Posterior vena cava (tissue), 2 donors: Measurements from ENCODE around the gene CHCHD4. TPM values are rescaled to one million over a fixed set of nuclear protein-coding genes. Genes with fewer than 3 reads are reported as not detected.

Experiments
- DNase-seq: peaks from one replicate; pipeline ENCODE4 v3.0.0-alpha.2; 2020; ENCODE audit warnings: low spot score
- intact Hi-C, 2 donors: fragments of 100-400 bp; cut with DNase I; formaldehyde crosslinking; loops; one replicate each; pipeline versions ENCODE4 v1.14.1 to v1.14.2; 2022 to 2023
- total RNA-seq, 2 donors: library from RNA; stranded (reverse); fragmentation: NEBNext Ultra II Directional; extraction: Animal tissue kit (Norgen Biotek cat#: 25700); gene quantifications; one replicate each; pipeline ENCODE4 v1.2.1, GENCODE V29; 2021
- donor health status: DM: yes; HTN: yes; CAD: no.
- donor health status: DM: yes; HTN: yes; CAD: no.

Gene CHCHD4
- total RNA-seq, 2 donors from 2014 or later = 7.9 TPM

DNA sequence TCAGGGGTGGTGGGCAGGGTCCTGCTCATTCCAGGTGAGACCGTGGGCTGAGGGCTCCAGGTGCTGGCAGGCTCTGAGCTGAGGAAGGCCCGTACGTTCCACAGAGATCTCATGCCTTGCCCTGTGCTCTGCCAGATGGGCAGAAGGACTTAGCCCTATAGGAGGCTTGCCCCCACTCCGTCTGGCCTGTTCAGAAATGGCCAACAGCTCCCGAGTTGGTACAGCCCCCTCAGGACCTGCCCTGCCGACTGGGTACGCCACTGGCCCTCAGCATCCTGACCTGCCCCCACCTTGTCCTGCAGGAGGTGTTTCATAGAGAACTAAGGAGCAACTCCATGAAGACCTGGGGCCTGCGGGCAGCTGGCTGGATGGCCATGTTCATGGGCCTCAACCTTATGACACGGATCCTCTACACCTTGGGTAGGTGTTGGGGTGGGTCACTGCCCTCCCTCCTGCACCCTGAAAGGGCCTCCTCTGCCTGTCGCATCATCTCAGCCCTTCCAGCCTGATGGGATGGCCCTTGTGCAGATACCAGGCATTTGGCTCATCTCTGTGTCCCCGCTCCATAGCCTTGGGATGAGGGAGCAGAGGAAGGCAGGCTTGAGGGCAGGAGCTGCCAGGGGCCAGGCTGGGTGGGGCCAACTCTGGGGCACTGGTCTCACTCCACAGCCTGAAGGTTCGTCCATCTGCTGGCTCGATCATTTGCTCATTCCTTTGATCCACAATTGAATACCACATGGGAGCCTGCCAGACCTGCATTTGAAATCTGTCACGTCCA, 14.4 kb upstream of the CHCHD4 start:
- DNase-seq = no peak

DNA sequence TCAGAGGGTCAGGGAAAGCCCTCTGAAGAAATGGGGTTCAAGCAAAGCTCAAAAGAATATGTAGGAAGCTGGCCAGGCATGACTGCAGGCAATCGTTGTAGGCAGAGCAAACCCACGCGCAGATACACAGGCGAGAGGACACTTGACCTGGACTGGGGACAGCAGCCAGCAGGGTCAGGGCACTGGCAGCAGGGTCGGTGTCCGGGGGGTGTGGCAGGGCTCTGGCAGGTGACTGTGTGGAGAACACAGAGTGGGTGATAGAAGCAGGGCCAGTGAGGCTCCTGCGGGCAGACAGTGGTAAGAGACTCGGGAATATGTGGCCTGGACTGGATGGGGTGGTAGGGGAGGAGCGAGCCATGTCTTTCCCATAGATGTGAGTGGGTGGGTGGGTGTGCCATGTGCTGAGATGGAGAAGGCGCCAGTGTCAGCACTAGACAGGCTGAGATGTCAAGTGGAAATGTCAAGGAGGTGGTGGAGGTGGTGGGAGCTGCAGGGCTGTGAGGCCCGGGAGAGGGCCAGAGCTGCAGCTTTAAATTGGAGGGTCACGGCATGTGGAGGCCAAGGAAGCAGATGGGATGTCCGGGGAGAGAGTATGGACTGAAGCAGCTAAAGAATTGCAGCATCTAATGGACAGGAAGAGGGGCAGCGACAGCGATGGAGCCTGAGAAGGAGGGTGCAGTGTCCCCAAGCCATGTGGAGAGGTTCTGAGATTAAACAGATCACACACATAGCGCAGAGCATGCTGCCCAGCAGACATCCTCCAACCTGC, 13.6 kb upstream of the CHCHD4 start:
- DNase-seq = no peak

More for the DNA sequence above, 14.4 kb upstream of the CHCHD4 start:
- intact Hi-C loops = no loop called here

DNA sequence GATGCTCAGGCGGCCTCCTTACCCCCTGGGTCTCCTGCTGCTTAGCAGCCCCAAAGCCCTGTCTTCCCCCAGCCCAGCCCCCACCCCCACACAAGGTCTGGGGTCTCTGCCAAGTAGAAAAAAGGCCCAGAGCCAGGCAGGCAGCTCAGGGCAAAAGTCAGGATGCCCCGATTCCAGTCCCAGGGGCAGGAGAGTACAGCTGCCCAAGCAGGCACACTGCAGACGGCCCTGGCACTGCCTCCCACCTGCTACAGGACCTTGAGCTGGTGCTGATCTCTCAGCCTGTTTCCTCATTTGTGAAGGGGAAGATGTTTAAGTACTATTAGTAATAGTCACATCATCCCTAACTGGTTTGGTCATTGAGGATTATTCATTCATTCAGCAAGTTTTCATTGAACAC, 12.8 kb upstream of the CHCHD4 start:
- intact Hi-C loops = no loop called here
- DNase-seq = no peak

More for the DNA sequence above, 13.6 kb upstream of the CHCHD4 start:
- intact Hi-C loops = no loop called here

DNA sequence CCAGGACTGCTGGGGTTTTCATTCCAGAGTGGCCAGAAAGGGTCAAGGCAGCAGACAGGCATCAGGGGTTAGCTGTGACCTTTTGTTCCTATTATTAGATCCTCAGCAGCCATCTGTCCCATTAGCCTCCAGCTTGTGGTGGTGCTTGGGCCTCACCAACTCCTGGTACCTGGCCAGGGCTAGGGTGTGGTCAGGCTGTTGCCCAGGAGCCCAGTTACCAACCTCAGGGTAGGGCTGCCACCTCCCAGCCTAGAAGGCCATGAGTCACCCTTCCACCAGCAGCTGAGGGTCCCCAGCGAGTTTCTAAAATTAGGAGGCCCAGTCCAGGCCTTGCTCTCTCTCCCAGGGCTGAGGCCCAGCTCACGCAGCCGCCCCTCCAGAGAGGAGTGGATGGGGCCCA, 12.3 kb upstream of the CHCHD4 start:
- intact Hi-C loops = no loop called here
- no peak for DNase-seq

DNA sequence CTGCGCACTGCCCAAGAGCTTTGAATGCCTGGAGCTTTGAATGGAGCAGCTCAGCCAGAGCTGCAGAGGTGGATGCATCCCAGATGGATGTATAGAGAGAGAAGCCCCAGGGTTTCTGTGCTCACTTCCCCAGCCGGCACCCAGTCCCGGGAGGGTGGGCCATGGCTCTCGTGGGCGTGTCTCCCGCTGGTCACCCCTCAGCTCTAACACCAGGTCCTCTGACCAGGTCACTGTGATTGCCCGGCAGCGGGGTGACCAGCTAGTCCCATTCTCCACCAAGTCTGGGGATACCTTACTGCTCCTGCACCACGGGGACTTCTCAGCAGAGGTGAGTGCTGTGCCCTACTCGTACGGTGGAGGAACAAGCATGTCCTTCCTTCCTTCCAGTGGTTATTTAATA, 10.9 kb upstream of the CHCHD4 start:
- intact Hi-C loops = no loop called here
- DNase-seq = no peak

DNA sequence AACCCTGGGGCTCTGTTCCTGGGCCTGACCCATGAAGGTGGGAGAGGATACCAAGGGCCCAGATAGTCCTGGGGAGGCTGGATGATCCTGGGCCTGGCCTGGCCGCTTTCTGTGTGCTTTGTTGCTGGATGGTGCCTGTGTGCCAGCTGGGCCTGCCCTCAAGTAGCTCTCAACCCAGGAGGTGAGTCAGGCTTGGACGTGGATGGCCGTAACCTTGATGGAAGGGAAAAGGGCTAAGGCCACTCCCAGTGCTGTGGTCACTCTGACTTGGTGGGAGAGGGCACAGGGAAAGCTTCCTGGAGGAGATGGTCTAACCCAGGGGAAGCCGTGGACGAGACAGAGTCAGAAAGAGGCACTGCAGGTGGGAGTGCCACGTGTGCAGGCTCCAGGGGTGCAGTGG, 9.6 kb upstream of the CHCHD4 start:
- no peak for DNase-seq
- intact Hi-C loops = no loop called here

DNA sequence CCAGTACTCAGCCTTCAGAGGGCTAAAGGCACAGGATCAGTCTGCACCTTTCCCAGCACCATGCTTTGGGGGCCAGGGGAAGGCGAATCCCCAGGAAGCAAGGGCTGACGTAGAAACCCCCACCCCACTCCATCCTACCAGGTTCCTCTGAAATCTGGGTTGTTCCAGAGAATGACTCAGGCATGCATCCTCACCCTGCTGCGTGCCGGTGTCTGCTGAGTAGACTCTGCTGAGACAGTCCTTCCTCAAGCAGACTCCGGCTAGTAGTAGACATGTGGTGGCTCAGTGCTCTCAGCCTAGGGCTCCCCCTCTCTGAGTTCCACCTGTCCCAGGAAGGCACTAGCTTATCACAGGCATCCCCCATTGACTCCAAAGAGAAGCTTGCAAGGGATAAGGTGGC, 9.2 kb upstream of the CHCHD4 start:
- intact Hi-C loops = no loop called here

DNA sequence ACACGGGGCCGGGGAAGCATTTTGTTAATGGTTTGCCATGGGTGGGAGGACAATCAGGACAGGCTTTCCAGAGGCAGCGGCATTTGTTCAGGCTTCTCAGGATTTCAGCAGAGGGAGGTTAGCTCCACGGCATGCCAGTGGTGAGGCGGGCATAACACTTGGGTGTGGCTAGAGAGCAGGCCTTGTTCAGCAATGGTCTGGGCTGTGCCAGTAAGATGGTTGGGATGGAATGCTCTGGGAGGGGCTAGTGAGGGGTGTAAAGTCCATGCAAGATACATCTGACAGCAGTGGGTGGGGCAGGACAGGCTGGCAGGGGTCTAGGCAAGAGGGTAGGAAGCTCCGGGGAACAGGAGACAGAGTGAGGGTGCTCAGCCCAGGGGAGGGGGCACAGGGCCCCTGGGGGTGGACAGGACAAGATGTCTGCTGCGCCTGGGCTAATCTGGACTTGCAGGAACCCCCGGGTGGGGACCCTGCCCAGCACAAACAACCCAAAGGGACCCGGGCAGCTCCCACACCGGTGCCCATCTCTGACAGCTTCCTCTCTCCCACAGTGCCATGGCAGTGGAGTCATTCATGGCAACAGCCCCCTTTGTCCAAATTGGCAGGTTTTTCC, 8.6 kb upstream of the CHCHD4 start:
- DNase-seq = no peak
- intact Hi-C loops = no loop called here

More for the DNA sequence above, 9.2 kb upstream of the CHCHD4 start:
- DNase-seq = no peak

DNA sequence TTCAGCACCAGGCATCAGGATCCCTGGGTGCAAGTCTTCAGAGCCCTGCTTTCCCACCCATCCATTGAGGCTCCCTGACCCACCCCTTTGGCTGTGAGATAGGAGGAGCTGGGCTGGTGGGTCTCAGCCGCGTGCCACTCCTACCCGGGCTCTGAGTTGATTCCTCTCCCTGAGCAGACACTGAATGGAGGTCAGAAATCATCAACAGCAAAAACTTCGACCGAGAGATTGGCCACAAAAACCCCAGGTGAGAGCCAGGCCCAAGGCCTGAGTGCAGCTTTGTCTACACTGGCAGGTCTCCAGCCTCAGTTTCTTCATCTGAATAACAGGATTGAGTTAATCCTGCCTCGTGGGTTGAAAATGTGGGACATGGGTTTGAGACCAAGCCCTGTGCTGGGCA, 8.0 kb upstream of the CHCHD4 start:
- intact Hi-C loops = no loop called here
- no peak for DNase-seq

DNA sequence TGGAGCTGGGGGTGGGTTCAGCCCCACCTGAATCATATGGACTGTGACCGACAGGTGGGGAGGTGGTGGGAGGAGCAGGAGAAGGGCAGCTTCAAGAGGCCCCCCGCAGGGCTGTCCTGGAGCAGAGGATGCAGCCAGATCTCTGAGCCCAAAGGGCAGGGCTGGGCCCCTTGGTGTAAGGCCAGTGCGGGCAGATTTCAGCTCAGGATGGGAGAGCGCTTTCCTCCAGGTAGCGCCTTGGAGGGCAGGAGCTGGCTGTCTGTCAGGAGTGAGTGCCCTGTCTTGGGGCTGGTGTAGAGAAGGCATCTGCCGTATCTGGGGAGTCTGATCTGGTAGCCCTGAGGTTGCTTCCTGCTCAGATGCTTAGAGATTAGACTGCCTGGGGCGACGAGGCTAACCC, 7.5 kb upstream of the CHCHD4 start:
- intact Hi-C loops = no loop called here
- no peak for DNase-seq

DNA sequence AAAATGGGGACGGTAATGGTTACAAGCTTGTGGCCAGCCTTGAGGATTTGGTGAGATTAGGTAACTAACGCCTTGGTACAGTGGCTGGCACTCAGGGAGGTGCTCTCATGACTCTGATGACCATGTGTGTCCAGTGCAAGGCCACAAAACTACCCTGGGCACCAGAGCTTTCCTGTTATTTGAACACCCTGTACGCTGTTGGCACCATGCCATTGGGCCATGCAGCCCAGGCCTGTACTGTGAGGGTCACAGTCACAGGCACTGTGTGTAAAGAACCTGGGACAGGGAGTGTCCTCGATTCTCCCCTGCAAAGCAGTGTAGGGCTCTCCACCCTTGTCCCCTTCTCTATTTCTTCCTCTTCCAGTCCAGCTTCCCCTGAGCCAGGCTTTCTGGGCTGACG, 6.5 kb upstream of the CHCHD4 start:
- intact Hi-C loops = no loop called here
- DNase-seq = no peak

DNA sequence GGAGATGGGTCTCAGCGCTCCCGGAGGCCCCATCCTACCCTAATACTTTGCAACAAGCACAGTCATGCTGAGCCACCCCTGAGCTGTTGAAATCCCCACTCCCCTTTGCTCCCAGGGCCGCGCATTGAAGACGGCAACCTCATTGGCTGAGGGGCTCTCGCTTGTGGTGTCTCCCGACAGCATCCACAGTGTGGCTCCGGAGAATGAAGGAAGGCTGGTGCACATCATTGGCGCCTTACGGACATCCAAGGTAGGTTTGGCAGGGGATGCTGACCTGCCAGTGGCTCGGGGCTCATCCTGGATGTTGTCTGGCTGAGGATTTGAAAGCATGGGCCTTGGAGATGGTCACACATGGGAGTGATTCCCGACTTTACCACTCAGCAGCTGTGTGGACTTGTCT, 6.0 kb upstream of the CHCHD4 start:
- intact Hi-C loops = no loop called here
- DNase-seq = no peak

DNA sequence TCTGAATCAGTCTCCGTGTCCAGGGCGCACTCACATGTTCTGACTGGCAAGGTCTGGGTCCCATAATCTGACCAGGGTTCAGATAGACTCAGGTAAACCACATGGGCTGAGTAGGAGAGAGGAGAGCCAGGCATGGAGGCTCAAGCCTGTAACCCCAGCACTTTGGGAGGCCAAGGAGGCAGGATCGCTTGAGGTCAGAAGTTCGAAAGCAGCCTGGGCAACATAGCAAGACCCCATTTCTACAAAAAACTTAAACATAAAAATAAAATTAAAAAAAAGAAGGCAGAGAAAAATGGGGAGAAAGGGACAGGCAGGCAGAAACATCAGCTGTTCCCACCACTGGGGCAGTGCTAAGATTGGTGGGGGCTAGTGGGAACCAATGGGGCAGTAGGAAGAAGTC, 5.6 kb upstream of the CHCHD4 start:
- intact Hi-C loops = no loop called here

DNA sequence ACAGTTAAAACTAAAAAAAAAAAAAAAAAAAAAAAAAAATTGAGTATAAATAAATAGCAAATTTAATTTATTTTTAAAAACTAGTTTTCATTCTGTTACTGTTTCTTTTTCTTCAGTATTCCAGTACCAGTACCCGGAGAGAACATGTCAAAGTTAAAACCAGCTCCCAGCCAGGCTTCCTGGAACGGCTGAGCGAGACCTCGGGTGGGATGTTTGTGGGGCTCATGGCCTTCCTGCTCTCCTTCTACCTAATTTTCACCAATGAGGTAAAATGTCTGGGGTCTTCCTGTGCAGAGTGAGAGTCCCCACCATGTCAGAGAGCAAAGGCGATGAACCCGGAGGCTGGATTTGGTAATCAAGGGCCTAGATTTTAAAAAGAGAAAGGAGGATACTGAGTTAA, 4.6 kb upstream of the CHCHD4 start:
- DNase-seq = no peak
- intact Hi-C loops = loop anchor here in 1 of 2 donors (10.0 kb wide), 3 partner anchors 46 to 336 kb away; partner anchors contain the start of genes LSM3 and XPC

More for the DNA sequence above, 5.6 kb upstream of the CHCHD4 start:
- DNase-seq = no peak

DNA sequence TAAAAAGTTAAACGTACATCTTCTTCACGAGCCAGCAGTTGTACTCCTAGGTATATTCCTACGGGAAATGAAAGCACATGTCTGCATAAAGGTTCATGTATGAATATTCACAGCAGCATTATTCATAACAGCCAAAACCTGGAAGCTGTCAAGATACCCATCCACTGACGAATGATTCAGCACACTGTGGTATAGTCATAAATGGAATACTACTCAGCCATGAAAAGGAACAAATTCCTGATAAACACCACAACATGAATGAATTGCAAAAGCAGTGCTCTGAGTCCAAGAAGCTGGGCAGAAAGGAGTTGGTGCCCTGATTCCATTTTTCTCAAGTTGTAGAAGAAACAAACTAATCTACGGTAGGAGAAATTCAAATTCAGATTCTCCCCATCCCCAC, 4.1 kb upstream of the CHCHD4 start:
- DNase-seq = no peak
- intact Hi-C loops = loop anchor here in 1 of 2 donors (10.0 kb wide), 3 partner anchors 46 to 336 kb away; partner anchors contain the start of genes LSM3 and XPC

DNA sequence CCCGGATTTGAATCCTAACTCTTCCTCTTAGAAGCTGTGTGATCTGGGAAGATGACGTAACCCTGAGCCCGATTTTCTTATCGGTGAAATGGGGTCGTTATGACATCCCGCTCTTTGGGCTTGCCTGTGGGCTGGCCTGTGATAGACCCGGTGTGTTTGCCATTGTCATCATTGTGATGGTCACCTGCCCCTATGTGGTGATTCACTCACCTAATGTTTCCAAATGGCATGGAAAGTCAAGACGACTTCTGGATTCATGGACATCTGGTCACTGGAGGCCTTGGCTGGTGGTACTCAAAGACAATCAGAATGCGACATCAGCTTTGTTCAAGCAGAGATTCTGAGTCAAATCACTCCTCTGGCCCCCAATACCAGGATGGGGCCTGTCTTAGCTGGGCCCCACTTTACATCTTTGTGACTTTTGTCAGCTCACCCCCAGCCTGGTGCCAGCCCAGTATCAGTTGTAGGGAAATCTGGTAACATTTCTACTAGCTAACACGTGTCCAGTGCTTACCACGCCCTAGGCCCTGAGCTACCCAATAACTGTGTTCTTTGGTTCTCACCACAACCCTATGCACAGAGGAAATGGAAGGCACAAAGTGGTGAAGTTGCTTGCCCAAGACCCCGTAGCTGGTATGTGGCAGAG, 3.0 kb upstream of the CHCHD4 start:
- intact Hi-C loops = loop anchor here in 1 of 2 donors (10.0 kb wide), 3 partner anchors 47 to 337 kb away; partner anchors contain the start of genes LSM3 and XPC
- DNase-seq = no peak

DNA sequence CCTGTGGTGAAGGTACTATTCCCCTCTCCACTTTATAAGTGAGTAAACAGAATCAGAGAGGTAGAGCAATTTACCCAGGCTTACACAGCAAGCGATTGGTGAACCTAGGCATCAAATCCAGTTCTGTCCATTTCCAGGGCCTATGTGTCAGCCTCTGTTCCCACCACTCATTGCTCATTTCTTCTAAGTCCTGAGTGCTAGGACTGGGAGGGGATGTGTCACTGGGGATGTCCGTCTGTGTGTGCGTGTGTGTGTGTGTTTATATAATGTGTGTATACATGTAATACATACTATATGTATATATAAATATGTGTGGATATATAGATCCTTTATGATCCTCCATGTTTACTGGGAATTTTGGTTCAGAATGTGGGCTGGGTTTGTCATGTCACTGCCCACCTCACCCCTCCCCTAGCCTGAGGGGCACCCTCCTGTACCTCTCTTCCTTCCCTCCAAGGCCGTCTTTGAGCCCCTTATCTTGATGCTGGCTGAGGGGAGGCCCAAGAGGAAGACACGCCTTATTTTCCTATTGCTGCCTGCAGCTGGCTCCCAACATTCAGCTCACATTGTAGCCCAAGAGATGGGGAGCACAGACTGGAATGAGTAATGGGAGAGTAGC, 2.3 kb upstream of the CHCHD4 start:
- intact Hi-C loops = loop anchor here in 1 of 2 donors (10.0 kb wide), 3 partner anchors 48 to 338 kb away; partner anchors contain the start of genes LSM3 and XPC
- DNase-seq = no peak

DNA sequence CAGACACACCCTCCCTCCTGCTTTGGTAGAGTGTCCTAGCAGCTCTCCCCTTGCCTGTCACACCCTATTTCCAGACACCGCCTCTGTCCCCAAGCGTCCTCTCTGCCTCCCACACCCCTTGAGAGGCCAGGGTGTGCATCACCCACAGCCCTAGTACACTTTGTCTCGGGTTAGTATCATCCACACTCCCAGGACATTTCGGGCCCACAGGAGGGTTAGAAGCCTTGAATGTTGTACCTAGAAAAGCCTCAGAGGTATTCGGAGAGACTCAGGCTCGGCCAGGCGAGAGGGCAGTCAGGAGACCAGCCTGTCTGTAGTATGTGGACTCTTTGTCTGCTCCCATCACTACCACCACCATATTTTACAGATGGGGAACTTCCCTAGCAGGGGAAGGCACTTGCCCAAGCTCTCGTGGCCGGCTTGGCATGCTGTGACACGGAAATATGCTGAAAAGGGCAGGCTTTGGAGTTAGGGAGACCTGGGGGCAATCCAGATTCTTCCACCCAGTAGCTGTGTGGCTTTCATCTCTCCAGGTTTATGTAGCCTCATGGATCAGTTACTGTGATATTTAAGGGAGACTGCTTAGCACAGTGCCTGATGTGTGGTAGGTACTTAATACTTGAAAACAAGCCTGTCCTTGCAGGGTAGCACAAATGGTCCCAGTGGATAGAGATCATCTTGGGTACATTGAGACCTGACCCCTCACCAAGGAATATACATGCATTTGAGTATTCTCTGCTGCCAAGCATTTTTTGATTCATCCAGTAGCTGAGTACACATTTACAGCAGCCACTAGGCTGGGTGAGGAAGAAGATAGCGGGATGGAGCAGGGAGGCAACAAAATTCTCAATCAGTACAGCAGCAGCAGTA, 1.6 kb upstream of the CHCHD4 start:
- DNase-seq = no peak
- intact Hi-C loops = loop anchor here in 1 of 2 donors (10.0 kb wide), 3 partner anchors 49 to 339 kb away; partner anchors contain the start of genes LSM3 and XPC
